ENCODE results near the gene TSPAN18.

Gene TSPAN18

GRCh38 chr11:44887636-44888035 lies 160.9 kb downstream of the TSPAN18 start:
- no peak for TF ChIP-seq EZH2phosphoT487 (IDR thresholded peaks at IDR 0.05; ENCODE audit: low read depth)
- TF ChIP-seq, protein P1, sequence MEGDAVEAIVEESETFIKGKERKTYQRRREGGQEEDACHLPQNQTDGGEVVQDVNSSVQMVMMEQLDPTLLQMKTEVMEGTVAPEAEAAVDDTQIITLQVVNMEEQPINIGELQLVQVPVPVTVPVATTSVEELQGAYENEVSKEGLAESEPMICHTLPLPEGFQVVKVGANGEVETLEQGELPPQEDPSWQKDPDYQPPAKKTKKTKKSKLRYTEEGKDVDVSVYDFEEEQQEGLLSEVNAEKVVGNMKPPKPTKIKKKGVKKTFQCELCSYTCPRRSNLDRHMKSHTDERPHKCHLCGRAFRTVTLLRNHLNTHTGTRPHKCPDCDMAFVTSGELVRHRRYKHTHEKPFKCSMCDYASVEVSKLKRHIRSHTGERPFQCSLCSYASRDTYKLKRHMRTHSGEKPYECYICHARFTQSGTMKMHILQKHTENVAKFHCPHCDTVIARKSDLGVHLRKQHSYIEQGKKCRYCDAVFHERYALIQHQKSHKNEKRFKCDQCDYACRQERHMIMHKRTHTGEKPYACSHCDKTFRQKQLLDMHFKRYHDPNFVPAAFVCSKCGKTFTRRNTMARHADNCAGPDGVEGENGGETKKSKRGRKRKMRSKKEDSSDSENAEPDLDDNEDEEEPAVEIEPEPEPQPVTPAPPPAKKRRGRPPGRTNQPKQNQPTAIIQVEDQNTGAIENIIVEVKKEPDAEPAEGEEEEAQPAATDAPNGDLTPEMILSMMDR (IDR thresholded peaks at IDR 0.05; ENCODE audit: low read depth, low read length): no peak
- H3K27ac ChIP-seq (ENCODE audit: low read length): no peak overlapping the region
- H3K9me3 ChIP-seq (ENCODE audit: insufficient read depth, low read length): no peaks in the 10 kb centered on the region
- no peak overlapping the region for H2AFZ ChIP-seq (ENCODE audit: low read depth, low read length)
- H3K4me2 ChIP-seq (ENCODE audit: low read length): no peak overlapping the region
- no peak overlapping the region for H3K4me3 ChIP-seq (ENCODE audit: low read length)
- no peaks in the 10 kb centered on the region for H3K79me2 ChIP-seq (ENCODE audit: low read length)
- H3K4me1 ChIP-seq (ENCODE audit: low read length): peaks cover 24% of the 10 kb centered on the region
- no peak overlapping the region for H3K9ac ChIP-seq (ENCODE audit: low read length)
- H3K36me3 ChIP-seq (replicated peaks; ENCODE audit: low read depth, low read length): no peaks in the 10 kb centered on the region
- peaks cover 4% of the 10 kb centered on the region for H3K27me3 ChIP-seq (ENCODE audit: low read depth, low read length)
- no peaks in the 10 kb centered on the region for H4K20me1 ChIP-seq (ENCODE audit: insufficient read depth, low read length)

GRCh38 chr11:44889266-44889665 lies 162.5 kb downstream of the TSPAN18 start:
- H3K4me1 ChIP-seq (ENCODE audit: low read length): peaks cover 19% of the 10 kb centered on the region
- H3K79me2 ChIP-seq (ENCODE audit: low read length): no peaks in the 10 kb centered on the region
- H3K9ac ChIP-seq (ENCODE audit: low read length): no peak overlapping the region
- no peak overlapping the region for H3K27ac ChIP-seq (ENCODE audit: low read length)
- H3K4me2 ChIP-seq (ENCODE audit: low read length): no peak overlapping the region
- H3K4me3 ChIP-seq (ENCODE audit: low read length): no peak overlapping the region
- no peaks in the 10 kb centered on the region for H3K9me3 ChIP-seq (ENCODE audit: insufficient read depth, low read length)
- no peaks in the 10 kb centered on the region for H4K20me1 ChIP-seq (ENCODE audit: insufficient read depth, low read length)
- peaks cover 4% of the 10 kb centered on the region for H3K27me3 ChIP-seq (ENCODE audit: low read depth, low read length)
- no peaks in the 10 kb centered on the region for H3K36me3 ChIP-seq (replicated peaks; ENCODE audit: low read depth, low read length)
- H2AFZ ChIP-seq (ENCODE audit: low read depth, low read length): no peak overlapping the region
- TF ChIP-seq, protein P1 (IDR thresholded peaks at IDR 0.05; ENCODE audit: low read depth, low read length): no peak
- no peak for TF ChIP-seq EZH2phosphoT487 (IDR thresholded peaks at IDR 0.05; ENCODE audit: low read depth)

GRCh38 chr11:44892843-44893242 lies 166.1 kb downstream of the TSPAN18 start:
- H3K27ac ChIP-seq (ENCODE audit: low read length): no peak overlapping the region
- peaks cover 4% of the 10 kb centered on the region for H3K27me3 ChIP-seq (ENCODE audit: low read depth, low read length)
- H3K79me2 ChIP-seq (ENCODE audit: low read length): no peaks in the 10 kb centered on the region

DNA sequence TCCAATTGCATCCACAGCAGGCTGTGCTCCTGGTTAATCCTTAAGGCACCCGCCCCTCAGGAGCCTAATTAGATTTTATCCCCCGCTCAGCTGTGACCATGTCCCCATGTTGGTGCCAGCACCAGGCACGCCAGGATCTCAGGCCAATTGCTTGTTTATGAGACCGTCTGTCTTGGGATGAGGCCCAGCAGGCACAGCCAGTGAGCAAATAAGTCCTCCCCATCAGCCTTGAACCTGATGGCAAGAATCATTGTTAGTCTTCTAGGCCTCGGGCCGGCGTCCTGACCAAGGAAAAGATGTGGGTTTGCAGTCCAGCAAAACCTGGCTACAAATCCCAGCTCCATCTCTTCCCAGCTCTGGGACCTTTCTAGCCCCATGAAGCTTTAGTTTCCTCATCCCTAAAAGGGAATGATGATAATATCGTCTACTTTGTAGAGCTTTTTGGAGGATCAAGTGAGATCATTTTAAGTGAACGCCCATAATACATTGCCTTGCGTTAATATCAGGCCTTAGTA lies 166.6 kb downstream of the TSPAN18 start:
- no peak overlapping the region for H3K4me3 ChIP-seq (ENCODE audit: low read length)
- no peaks in the 10 kb centered on the region for H4K20me1 ChIP-seq (ENCODE audit: insufficient read depth, low read length)
- no peak for TF ChIP-seq EZH2phosphoT487 (IDR thresholded peaks at IDR 0.05; ENCODE audit: low read depth)
- TF ChIP-seq, protein P1 (IDR thresholded peaks at IDR 0.05; ENCODE audit: low read depth, low read length): no peak
- H3K27ac ChIP-seq (ENCODE audit: low read length): no peak overlapping the region
- H3K27me3 ChIP-seq (ENCODE audit: low read depth, low read length): peaks cover 4% of the 10 kb centered on the region
- H3K79me2 ChIP-seq (ENCODE audit: low read length): no peaks in the 10 kb centered on the region
- H3K36me3 ChIP-seq (replicated peaks; ENCODE audit: low read depth, low read length): no peaks in the 10 kb centered on the region
- no peak overlapping the region for H3K9ac ChIP-seq (ENCODE audit: low read length)
- H2AFZ ChIP-seq (ENCODE audit: low read depth, low read length): no peak overlapping the region
- H3K9me3 ChIP-seq (ENCODE audit: insufficient read depth, low read length): no peaks in the 10 kb centered on the region
- peaks cover 4% of the 10 kb centered on the region; the same call in 1 of the 2 replicates for H3K4me1 ChIP-seq (ENCODE audit: low read length)
- H3K4me2 ChIP-seq (ENCODE audit: low read length): no peak overlapping the region

More at GRCh38 chr11:44892843-44893242, 166.1 kb downstream of the TSPAN18 start:
- Histone ChIP-seq H3K4me3 (ENCODE audit: low read length) (no peak overlapping the region), H4K20me1 (ENCODE audit: insufficient read depth, low read length) (no peaks in the 10 kb centered on the region), H3K9ac (ENCODE audit: low read length) (no peak overlapping the region), H3K4me2 (ENCODE audit: low read length) (no peak overlapping the region), H3K9me3 (ENCODE audit: insufficient read depth, low read length) (no peaks in the 10 kb centered on the region), H3K36me3 (replicated peaks; ENCODE audit: low read depth, low read length) (no peaks in the 10 kb centered on the region), H3K4me1 (ENCODE audit: low read length) (peaks cover 4% of the 10 kb centered on the region; the same call in 1 of the 2 replicates), H2AFZ (ENCODE audit: low read depth, low read length) (no peak overlapping the region)
- no peak for TF ChIP-seq EZH2phosphoT487 (IDR thresholded peaks at IDR 0.05; ENCODE audit: low read depth)
- TF ChIP-seq, protein P1 (IDR thresholded peaks at IDR 0.05; ENCODE audit: low read depth, low read length): no peak

All from OCI-LY3 (cell line).